Loucy (cell line): ENCODE data around the gene LDHAL6B.

Experiments used
- H2AFZ ChIP-seq: fragments of 200-600 bp; sonication (generic); 2 replicates; pipeline ENCODE4 v1.6.0; 2016; ENCODE audit warnings: antibody characterized with exemption, mild to moderate bottlenecking, low read length, moderate library complexity
- H3F3A ChIP-seq: fragments of 200-600 bp; 2 replicates; pipeline ENCODE4 v1.6.0; 2016; ENCODE audit warnings: antibody characterized with exemption, low read depth, mild to moderate bottlenecking
- H3K27me3 ChIP-seq: fragments of 200-600 bp; sonication (generic); 2 replicates; pipeline ENCODE4 v1.6.1; 2014; ENCODE audit warnings: low read length, mild to moderate bottlenecking; ENCODE audit not compliant: insufficient read depth, poor library complexity, severe bottlenecking
- H3K36me3 ChIP-seq: fragments of 200-600 bp; sonication (generic); 2 replicates; pipeline ENCODE4 v1.6.1; 2016; ENCODE audit warnings: low read length; ENCODE audit not compliant: insufficient read depth
- H3K4me1 ChIP-seq: fragments of 200-600 bp; sonication (generic); 2 replicates; pipeline ENCODE4 v1.5.1; 2014; ENCODE audit warnings: low read length, mild to moderate bottlenecking; ENCODE audit not compliant: insufficient read depth, poor library complexity, severe bottlenecking
- H3K4me2 ChIP-seq: fragments of 200-600 bp; sonication (generic); 2 replicates; pipeline ENCODE4 v1.6.0; 2014; ENCODE audit warnings: antibody characterized with exemption, low read length, low read depth, mild to moderate bottlenecking; ENCODE audit not compliant: poor library complexity, severe bottlenecking
- H3K4me3 ChIP-seq: fragments of 200-600 bp; sonication (generic); 2 replicates; pipeline ENCODE4 v1.5.1; 2014; ENCODE audit warnings: low read length, mild to moderate bottlenecking, mixed read lengths; ENCODE audit not compliant: poor library complexity, severe bottlenecking
- H3K79me2 ChIP-seq: fragments of 200-600 bp; sonication (generic); 2 replicates; pipeline ENCODE4 v1.6.1; 2014; ENCODE audit warnings: low read length; ENCODE audit not compliant: insufficient read depth
- H3K9ac ChIP-seq: fragments of 200-600 bp; sonication (generic); 2 replicates; pipeline ENCODE4 v1.6.0; 2014; ENCODE audit warnings: mild to moderate bottlenecking, low read depth, low read length, moderate library complexity; ENCODE audit not compliant: poor library complexity, severe bottlenecking
- H3K9me2 ChIP-seq: fragments of 200-600 bp; sonication (generic); replicated peaks from 2 replicates; pipeline ENCODE4 v1.6.1; 2016; ENCODE audit warnings: low read depth, low read length, mixed read lengths
- H3K9me3 ChIP-seq: fragments of 200-600 bp; sonication (generic); 2 replicates; pipeline ENCODE4 v1.6.1; 2014; ENCODE audit warnings: mild to moderate bottlenecking, antibody characterized with exemption, low read length, low read depth; ENCODE audit not compliant: insufficient read depth
- H4K20me1 ChIP-seq: fragments of 200-600 bp; sonication (generic); 2 replicates; pipeline ENCODE4 v1.6.0; 2014; ENCODE audit warnings: antibody characterized with exemption, low read length, mild to moderate bottlenecking; ENCODE audit not compliant: insufficient read depth, poor library complexity, severe bottlenecking
- CTCF ChIP-seq: fragments of 200-600 bp; sonication (generic); conservative IDR thresholded peaks from 2 replicates; pipeline ENCODE4 v1.5.1; 2014; ENCODE audit warnings: mild to moderate bottlenecking, antibody characterized with exemption, low read length
- EZH2phosphoT487 ChIP-seq: fragments of 200-600 bp; IDR thresholded peaks from 2 replicates; pipeline ENCODE4 v1.6.1; 2018; ENCODE audit warnings: antibody characterized with exemption, mild to moderate bottlenecking, moderate library complexity, borderline replicate concordance

LDHAL6B gene

GRCh38 chr15:59190291-59190690 is 16.4 kb upstream of the LDHAL6B start:
- H3K9me3 ChIP-seq, result no peaks in the 10 kb centered on the region
- H3K4me2 ChIP-seq, result no peak overlapping the region
- no peak overlapping the region for H2AFZ ChIP-seq
- H3K4me1 ChIP-seq, result no peaks in the 10 kb centered on the region
- no peaks in the 10 kb centered on the region for H3K9me2 ChIP-seq
- H3F3A ChIP-seq, result no peaks in the 10 kb centered on the region
- no peaks in the 10 kb centered on the region for H3K27me3 ChIP-seq
- no peak overlapping the region for H3K9ac ChIP-seq
- H4K20me1 ChIP-seq, result no peaks in the 10 kb centered on the region
- H3K79me2 ChIP-seq, result no peaks in the 10 kb centered on the region
- TF ChIP-seq EZH2phosphoT487 (no peak), CTCF (no peak)
- no peaks in the 10 kb centered on the region for H3K36me3 ChIP-seq
- no peak overlapping the region for H3K4me3 ChIP-seq

GRCh38 chr15:59191855-59192237 is 14.8 kb upstream of the LDHAL6B start:
- no peaks in the 10 kb centered on the region for H3K27me3 ChIP-seq
- no peaks in the 10 kb centered on the region for H3K9me2 ChIP-seq
- H3K79me2 ChIP-seq, result no peaks in the 10 kb centered on the region
- no peaks in the 10 kb centered on the region for H3K4me1 ChIP-seq
- no peak overlapping the region for H3K4me3 ChIP-seq
- no peaks in the 10 kb centered on the region for H3F3A ChIP-seq
- TF ChIP-seq EZH2phosphoT487 (no peak), CTCF (no peak)
- no peak overlapping the region for H3K4me2 ChIP-seq
- H3K36me3 ChIP-seq, result no peaks in the 10 kb centered on the region
- H2AFZ ChIP-seq, result no peak overlapping the region
- no peaks in the 10 kb centered on the region for H4K20me1 ChIP-seq
- H3K9me3 ChIP-seq, result no peaks in the 10 kb centered on the region
- no peak overlapping the region for H3K9ac ChIP-seq

- Histone ChIP-seq H3K4me1 (no peaks in the 10 kb centered on the region), H3K4me2 (no peak overlapping the region), H3K9me2 (no peaks in the 10 kb centered on the region), H3K9me3 (no peaks in the 10 kb centered on the region), H2AFZ (no peak overlapping the region), H3F3A (no peaks in the 10 kb centered on the region), H4K20me1 (no peaks in the 10 kb centered on the region), H3K27me3 (no peaks in the 10 kb centered on the region), H3K36me3 (no peaks in the 10 kb centered on the region), H3K9ac (no peak overlapping the region), H3K4me3 (no peak overlapping the region), H3K79me2 (no peaks in the 10 kb centered on the region)
- no peak for TF ChIP-seq CTCF
- TF ChIP-seq EZH2phosphoT487, result no peak
These were observed 11.9 kb upstream of the LDHAL6B start for GRCh38 chr15:59194639-59195325.
